ENCODE data around the gene C10orf105.

C10orf105 gene, protein sequence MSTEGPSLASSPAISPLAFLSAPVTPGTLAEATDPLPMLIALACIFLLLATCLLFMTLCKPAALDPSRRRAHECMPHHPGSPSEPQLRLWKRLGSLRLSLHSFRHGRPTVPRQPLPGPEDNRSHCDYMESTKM

GRCh38 chr10:71719464-71720201 is at the start of gene C10orf105:
C10orf105 (minus strand) TSS chr10:71719778; CDS start chr10:71716337, 3,441 bp downstream.
- no peak for FAIRE-seq

DNA sequence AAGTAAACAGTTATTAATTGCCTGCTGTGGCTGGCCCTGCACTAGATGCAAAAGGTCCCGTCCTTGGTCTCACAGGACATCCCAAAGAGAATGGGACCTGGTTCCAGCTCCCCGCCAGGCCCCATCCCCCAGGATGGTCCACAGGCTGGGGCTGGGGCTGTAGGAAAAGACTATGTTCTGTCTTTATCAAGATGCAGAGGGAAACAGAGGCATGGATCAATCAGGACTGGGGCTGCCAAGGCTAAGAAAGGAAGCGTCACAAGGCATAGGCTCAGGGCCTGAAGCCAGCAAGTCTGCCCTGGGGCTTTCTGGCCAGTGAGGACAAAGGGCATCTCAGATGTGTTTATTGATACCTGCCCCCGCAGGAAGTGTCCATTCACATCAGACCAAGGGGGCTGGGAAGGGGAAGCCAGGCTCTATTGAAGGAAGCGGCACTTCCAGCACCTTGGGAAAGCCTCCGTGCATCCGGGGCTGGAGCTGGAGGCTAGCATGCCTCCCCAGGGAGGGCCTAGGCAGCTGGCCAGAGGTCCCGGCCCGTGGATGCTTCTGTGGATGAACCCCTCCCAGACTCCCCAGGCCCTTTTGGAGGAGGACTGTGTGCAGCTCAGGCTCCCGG is 48.0 kb upstream of the C10orf105 start:
- no peak for FAIRE-seq

GRCh38 chr10:71766717-71767419 is 47.3 kb upstream of the C10orf105 start:
- FAIRE-seq = no peak

DNA sequence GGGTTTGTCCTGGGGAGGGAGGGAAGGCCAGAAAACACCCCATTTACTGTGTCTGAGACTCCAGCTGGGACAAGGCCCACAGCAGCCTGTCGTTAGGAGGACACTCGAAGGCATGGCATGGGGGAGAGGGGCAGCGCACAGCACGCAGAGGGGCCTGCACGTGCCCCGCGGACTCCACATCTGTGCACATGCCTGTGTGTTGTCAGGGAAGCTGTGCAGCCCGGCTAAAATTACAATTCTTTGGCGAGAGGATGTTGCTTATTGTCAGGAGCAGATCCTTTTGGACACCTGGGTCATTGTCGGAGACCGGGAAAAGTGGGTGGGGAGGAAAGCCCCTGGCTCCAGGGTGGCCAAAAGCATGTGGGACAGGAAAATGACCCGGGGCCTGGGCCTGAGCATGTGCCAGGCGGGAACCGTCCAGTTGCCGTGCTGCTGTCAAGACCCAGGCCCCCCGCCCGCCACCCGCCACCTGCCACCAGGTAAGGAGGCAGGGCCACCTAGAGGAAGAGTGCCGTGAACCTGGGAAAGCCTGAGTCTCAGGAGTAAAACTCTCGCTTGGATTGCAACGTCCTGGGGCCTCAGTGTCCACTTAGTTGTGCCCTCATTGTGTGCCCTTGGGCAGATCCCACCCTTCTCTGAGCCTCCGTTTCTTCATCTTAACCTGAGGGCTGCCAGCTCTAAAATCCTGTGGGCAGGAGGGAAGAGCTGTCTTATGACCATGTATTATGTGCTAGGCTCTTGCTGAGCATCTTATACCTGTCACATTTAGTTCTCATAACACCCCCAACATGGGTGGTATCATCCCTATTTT is 46.5 kb upstream of the C10orf105 start:
- no peak for FAIRE-seq

GRCh38 chr10:71765176-71765904 is 45.8 kb upstream of the C10orf105 start:
- FAIRE-seq = no peak

DNA sequence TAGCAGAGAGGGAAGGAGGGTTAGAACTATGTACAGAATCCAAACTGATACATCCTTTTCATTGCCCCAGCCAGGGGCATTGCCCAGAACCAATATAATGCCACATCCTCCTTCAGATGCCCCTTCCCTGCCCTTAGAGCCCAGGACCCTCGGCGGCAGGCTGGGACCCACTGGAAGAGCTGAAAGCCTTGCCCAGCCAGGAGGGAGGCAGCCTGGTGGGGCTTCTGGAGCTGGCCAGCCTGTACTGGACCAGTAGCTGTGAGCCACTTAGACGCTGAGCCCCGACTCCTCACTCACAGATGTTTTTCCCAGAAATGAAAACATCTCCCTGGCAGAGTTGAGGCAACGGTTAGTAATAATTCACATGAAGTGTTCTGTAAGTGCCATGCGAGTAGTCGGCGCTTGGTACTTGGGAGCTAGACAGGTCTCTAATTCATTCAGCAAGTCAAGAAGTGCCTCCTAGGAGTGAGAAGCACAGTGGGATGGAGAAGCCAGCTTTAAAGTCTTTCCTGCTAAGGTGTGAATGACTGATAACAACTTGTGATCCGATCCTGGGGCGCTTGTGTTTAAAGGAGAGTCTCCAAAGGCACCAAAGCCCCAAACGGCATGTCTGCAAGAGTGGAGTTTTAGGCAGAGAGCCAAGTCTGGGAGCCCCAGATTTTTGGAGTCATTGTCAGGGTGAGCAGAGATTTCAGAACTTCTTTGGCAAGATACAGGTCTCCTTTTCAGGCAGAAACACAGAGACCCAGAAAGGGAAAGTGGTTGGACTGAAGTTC is 44.0 kb upstream of the C10orf105 start:
- no peak for FAIRE-seq

DNA sequence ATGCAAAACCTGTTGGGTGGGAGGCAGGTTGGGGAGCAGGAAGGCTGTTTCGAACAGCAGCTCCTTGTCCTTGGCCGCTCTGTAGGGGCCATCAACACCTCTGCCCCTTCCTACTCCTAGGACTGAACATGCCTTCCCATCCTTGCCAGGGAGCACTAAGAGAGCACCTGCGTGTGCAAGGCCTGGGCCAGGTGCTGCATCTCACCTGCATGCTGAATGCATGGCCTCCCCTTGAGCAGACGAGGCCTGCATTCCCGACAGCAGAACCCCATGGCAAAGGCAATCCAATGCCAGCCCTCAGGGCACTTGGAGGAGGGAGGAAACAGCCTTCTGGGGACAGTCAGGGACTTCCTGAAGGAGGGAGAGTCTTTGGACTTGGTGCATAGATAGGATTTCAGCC is 42.7 kb upstream of the C10orf105 start:
- no peak for FAIRE-seq

DNA sequence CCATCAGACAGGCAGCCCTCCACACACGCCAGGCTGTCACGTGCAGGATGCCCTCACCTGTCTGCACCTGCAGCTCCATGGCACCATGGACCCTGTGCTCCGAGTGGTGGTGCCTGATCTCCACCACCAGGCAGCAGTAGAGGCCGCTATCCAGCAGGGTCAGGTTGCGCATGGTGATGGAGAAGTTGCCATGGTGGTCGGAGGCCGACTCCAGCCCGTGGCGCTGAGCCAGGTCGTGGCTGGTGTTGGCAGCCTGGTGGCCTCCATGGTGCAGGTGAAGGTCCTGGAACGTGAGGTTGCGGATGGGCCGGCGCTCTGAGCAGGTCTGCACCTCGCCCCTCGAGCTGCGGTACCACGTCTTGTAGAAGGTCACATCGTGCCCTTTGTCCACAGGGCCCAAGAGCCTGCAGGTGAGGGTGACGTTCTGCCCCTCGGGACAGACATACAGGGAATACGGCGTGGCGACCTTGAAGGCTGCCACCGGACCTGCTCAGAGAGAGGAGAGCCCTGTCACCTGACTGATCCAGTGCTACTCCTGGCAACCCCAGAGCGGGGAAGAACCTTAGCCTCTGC is 42.0 kb upstream of the C10orf105 start:
- FAIRE-seq = no peak

- no peak for FAIRE-seq
These were observed 41.5 kb upstream of the C10orf105 start for GRCh38 chr10:71761105-71761511.

GRCh38 chr10:71757399-71757922 is 37.9 kb upstream of the C10orf105 start:
- FAIRE-seq = no peak

GRCh38 chr10:71756311-71757191 is 37.0 kb upstream of the C10orf105 start:
- FAIRE-seq = no peak

- no peak for FAIRE-seq
These were observed 35.8 kb upstream of the C10orf105 start for GRCh38 chr10:71755179-71755879.

DNA sequence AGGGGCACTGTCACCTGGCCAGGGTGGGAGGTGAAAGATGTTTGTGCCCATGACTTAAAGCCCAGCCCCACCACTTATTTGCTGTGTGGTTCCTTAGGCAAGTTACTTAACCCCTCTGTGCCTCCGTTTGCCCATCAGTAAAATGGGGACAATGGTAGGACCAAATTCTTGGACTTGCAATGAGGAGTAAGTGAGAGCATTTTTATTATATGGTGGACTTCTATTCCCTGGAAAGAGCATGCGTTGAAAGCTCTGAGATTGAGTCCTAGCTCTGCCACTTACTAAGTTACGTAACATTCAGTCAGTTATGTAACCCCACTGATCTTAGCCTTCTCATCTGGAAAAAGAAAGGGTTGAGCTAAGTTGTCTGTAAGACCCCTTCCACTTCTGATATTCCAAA is 35.0 kb upstream of the C10orf105 start:
- no peak for FAIRE-seq

DNA sequence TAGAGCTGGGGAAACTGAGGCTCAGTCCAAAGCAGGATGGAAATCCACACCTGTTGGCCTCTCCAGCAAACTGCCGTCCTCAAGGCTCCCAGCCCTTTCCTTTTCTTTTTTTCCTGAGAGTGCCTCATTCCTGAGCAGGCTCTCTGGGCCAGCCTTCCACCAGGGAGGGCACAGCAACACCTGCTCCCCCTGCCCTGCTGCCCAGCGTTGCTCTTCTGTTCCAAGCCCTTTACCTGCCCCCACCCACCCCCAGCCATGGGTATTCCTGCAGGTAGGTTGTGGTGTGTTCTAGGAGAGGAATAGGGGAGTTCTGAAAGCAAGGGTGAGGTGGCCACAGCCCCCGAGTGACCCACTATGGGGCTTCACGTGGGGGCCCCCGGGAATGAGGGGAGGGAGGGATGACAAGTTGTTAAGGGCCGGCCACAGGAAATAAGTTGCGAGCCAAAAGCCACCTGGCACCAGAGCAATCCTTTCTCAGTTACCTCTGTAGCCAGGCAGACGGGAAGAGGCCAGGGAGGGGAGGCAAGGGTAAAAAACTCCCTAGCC is 34.5 kb upstream of the C10orf105 start:
- no peak for FAIRE-seq

DNA sequence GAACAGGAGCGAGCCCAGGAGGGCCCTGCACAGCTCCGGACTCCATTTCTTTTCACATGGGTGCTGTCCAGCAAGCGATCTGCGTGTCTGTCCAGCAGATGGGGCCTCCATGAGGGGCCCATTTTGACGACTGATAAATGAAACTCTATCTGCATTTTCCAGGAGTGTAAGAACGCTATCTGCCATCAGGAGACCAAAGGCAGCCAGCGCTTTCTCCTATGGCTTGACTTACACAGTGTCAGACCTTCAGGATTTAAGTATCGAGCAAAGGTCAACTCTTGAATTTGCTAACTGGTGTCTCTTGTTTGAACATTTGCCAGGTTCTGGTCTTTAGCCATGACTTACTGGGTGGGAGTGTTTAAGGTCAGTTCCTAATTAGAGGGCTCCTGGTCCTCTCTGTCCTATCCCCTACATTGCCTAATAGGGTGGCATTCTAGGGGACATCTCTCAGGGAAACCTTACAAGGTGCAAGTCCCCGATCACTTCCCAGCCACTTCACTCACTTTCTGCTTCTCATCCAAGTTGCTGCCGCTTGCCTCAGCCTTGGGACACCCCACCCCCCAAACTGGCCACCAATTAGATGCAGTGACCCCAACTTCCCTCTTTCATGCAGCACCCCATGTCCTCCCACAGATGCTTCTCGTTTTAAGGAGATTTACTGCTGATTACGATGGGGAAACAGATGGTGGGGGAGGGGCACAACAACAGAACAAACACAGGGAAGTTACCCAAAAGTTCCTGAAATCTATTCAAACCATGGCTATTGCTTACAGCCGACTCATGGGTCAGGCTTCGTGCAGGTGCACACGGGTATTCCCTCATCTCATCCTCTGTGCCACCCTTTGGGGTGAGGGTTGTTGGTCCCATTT is 33.7 kb upstream of the C10orf105 start:
- no peak for FAIRE-seq

DNA sequence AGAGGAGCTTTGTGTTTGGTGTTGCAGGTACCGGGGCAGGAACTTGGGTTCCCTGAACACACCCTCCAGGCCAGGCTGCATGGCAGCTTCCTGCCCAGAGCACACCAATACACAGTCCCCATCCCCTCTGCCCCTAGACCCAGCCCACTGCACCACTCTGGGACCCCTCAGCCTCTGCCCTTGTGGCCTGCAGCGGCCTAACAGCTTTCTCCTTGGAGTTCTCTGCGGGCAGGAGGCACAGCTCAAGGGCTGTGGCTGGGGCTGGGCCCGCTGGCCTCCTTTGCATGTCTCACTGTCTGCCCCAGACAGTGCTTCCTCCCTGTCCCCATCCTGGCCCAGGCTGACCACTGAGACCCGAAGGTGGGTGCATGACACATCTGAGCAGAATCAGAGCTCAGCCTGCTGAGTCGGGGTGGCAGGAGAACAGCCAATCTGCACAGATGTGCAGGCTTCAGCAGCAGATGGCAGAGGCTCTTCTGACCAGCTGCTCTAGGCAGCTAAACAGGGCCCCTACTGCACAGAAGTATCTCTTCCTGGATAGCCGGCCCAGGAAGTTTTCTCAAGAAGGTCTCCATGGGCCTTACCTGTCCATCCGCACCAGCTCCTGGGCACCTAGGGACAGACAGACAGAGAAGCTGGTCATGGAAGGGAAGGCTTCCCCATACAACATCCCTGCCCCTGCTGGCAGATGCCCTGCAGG is 33.0 kb upstream of the C10orf105 start:
- FAIRE-seq = no peak
